BLaER1 treated with 17β-estradiol and CSF1 and Interleukin-3, amounts not matched to agents 10 nM and 100 nM (cell line): ENCODE measurements around the gene C3AR1.
"Not testable (repeated sequence)": the region's sequence is repeated elsewhere in the genome, so short reads cannot be mapped to it uniquely, and the experiment has no call there.

Experiments used
- H3K27ac ChIP-seq, 11 experiments: shearing (Covaris generic); formaldehyde crosslinking; 2 replicates each; pipeline ENCODE4 v1.8.1; 2022
- H3K27me3 ChIP-seq, 11 experiments: shearing (Covaris generic); formaldehyde crosslinking; 2 replicates each; pipeline ENCODE4 v1.8.1; 2022
- H3K36me3 ChIP-seq, 11 experiments: shearing (Covaris generic); formaldehyde crosslinking; 2 replicates each; pipeline ENCODE4 v1.8.1; 2022
- H3K4me1 ChIP-seq, 10 experiments: shearing (Covaris generic); formaldehyde crosslinking; 2 replicates each; pipeline ENCODE4 v1.8.1; 2022
- H3K4me2 ChIP-seq, 11 experiments: shearing (Covaris generic); formaldehyde crosslinking; 2 replicates each; pipeline ENCODE4 v1.8.1; 2022
- H3K4me3 ChIP-seq, 10 experiments: shearing (Covaris generic); formaldehyde crosslinking; 2 replicates each; pipeline ENCODE4 v1.8.1; 2022
- H3K9ac ChIP-seq, 11 experiments: shearing (Covaris generic); formaldehyde crosslinking; 2 replicates each; pipeline ENCODE4 v1.8.1; 2022
- H3K9me3 ChIP-seq, 11 experiments: shearing (Covaris generic); formaldehyde crosslinking; replicated peaks in 1 of 11; 2 replicates each; pipeline ENCODE4 v1.8.1; 2022
- H4K20me1 ChIP-seq, 11 experiments: shearing (Covaris generic); formaldehyde crosslinking; 2 replicates each; pipeline ENCODE4 v1.8.1; 2022
- Cebpa-rat ChIP-seq, 11 experiments: shearing (Covaris generic); IDR thresholded peaks; 2 replicates each; pipeline ENCODE4 v1.8.1; 2022

Gene C3AR1

GRCh38 chr12:8065991-8066594 lies at the start of gene C3AR1:
C3AR1 (minus strand) TSS chr12:8066359; CDS start chr12:8060185, 6,174 bp downstream.
- peak within 1 kb of the TSS in 5 of 10 experiments; percentile 23 to 71 (median 63); a peak in 9 of 20 replicates for H3K4me3 ChIP-seq
- no peaks in the 10 kb centered on the region for H3K27me3 ChIP-seq
- no peaks in the 10 kb centered on the region; a peak in 1 of 22 replicates for H4K20me1 ChIP-seq
- peak within 1 kb of the TSS in 5 of 11 experiments; percentile 52 to 92 (median 83); a peak in 10 of 22 replicates for H3K9ac ChIP-seq
- peaks cover 14 to 94% (median 43%) of the 10 kb centered on the region in 10 experiments for H3K4me1 ChIP-seq
- peaks cover 0 to 30% (median 0%) of the 10 kb centered on the region in 11 experiments; a peak in 6 of 22 replicates for H3K36me3 ChIP-seq
- no peak for TF ChIP-seq Cebpa-rat (IDR thresholded peaks at IDR 0.05)
- H3K27ac ChIP-seq, result peak within 1 kb of the TSS in 8 of 11 experiments; percentile 2 to 92 (median 76); a peak in 14 of 22 replicates
- peaks cover 0 to 28% (median 0%) of the 10 kb centered on the region in 11 experiments; a peak in 5 of 22 replicates for H3K9me3 ChIP-seq
- H3K4me2 ChIP-seq, result peak within 1 kb of the TSS; percentile 31 to 99 (median 69)

GRCh38 chr12:8113117-8113516 lies 47.0 kb upstream of the C3AR1 start:
- not testable (repeated sequence) for H3K9ac ChIP-seq, H4K20me1 ChIP-seq, H3K4me2 ChIP-seq, H3K4me3 ChIP-seq, H3K9me3 ChIP-seq, H3K27ac ChIP-seq, H3K4me1 ChIP-seq, H3K27me3 ChIP-seq
- peaks cover 0 to 31% (median 0%) of the 10 kb centered on the region in 11 experiments; a peak in 3 of 22 replicates for H3K36me3 ChIP-seq

GRCh38 chr12:8108808-8109398 lies 42.7 kb upstream of the C3AR1 start:
- Histone ChIP-seq H3K4me1 (peaks cover 0 to 4% (median 0%) of the 10 kb centered on the region in 10 experiments; a peak in 1 of 20 replicates), H3K9me3 (peaks cover 11 to 23% (median 19%) of the 10 kb centered on the region in 11 experiments; a peak in 21 of 22 replicates), H3K4me2 (0 out of 22 replicates have a peak overlapping the region, but pooled peaks of 1 of the 11 experiments have one; percentile 21), H3K36me3 (peaks cover 14 to 34% (median 20%) of the 10 kb centered on the region in 11 experiments; a peak in 21 of 22 replicates), H3K9ac (peak overlapping the region in 4 of 11 experiments; percentile 32 to 54 (median 48); a peak in 6 of 22 replicates), H3K27me3 (no peaks in the 10 kb centered on the region), H4K20me1 (no peaks in the 10 kb centered on the region), H3K4me3 (no peak overlapping the region), H3K27ac (no peak overlapping the region; a peak in 1 of 22 replicates)
- no peak for TF ChIP-seq Cebpa-rat (IDR thresholded peaks at IDR 0.05)

GRCh38 chr12:8099235-8099634 lies 33.1 kb upstream of the C3AR1 start:
- Histone ChIP-seq H3K27me3 (no peaks in the 10 kb centered on the region), H3K27ac (no peak overlapping the region)

GRCh38 chr12:8096281-8096915 lies 30.2 kb upstream of the C3AR1 start:
- Histone ChIP-seq H4K20me1 (peaks cover 0 to 19% (median 0%) of the 10 kb centered on the region in 11 experiments; a peak in 8 of 22 replicates), H3K9ac (no peak overlapping the region; a peak in 1 of 22 replicates), H3K27me3 (no peaks in the 10 kb centered on the region), H3K4me2 (peak overlapping the region in 3 of 11 experiments; percentile 0 to 35 (median 3); a peak in 1 of 22 replicates), H3K27ac (no peak overlapping the region), H3K36me3 (peaks cover 70 to 99% (median 82%) of the 10 kb centered on the region in 11 experiments), H3K4me1 (peaks cover 0 to 14% (median 3%) of the 10 kb centered on the region in 10 experiments; a peak in 6 of 20 replicates), H3K4me3 (no peak overlapping the region), H3K9me3 (no peaks in the 10 kb centered on the region)
- no peak for TF ChIP-seq Cebpa-rat (IDR thresholded peaks at IDR 0.05)

More at GRCh38 chr12:8099235-8099634, 33.1 kb upstream of the C3AR1 start:
- H3K36me3 ChIP-seq, result peaks cover 44 to 78% (median 54%) of the 10 kb centered on the region in 11 experiments
- no peak overlapping the region for H3K4me3 ChIP-seq
- H3K4me2 ChIP-seq, result no peak overlapping the region
- peaks cover 0 to 6% (median 0%) of the 10 kb centered on the region in 11 experiments; a peak in 1 of 22 replicates for H3K9me3 ChIP-seq
- no peak overlapping the region for H3K9ac ChIP-seq
- TF ChIP-seq Cebpa-rat (IDR thresholded peaks at IDR 0.05), result no peak
- H4K20me1 ChIP-seq, result peaks cover 0 to 10% (median 0%) of the 10 kb centered on the region in 11 experiments; a peak in 1 of 22 replicates
- peaks cover 0 to 14% (median 3%) of the 10 kb centered on the region in 10 experiments; a peak in 6 of 20 replicates for H3K4me1 ChIP-seq

- Histone ChIP-seq H3K9me3 (no peaks in the 10 kb centered on the region), H3K4me1 (peaks cover 18 to 38% (median 22%) of the 10 kb centered on the region in 10 experiments), H3K27ac (no peak overlapping the region), H3K9ac (no peak overlapping the region), H3K4me3 (no peak overlapping the region), H3K36me3 (peaks cover 81 to 97% (median 88%) of the 10 kb centered on the region in 11 experiments), H3K27me3 (no peaks in the 10 kb centered on the region), H3K4me2 (no peak overlapping the region), H4K20me1 (peaks cover 0 to 35% (median 20%) of the 10 kb centered on the region in 11 experiments; a peak in 16 of 22 replicates)
- TF ChIP-seq Cebpa-rat (IDR thresholded peaks at IDR 0.05), result no peak
Measured at GRCh38 chr12:8093291-8093690, 27.1 kb upstream of the C3AR1 start.

- Histone ChIP-seq H3K9ac (no peak overlapping the region), H3K27me3 (no peaks in the 10 kb centered on the region), H3K27ac (peak overlapping the region in 1 of 11 experiments; percentile 6; a peak in 1 of 22 replicates), H3K9me3 (no peaks in the 10 kb centered on the region), H4K20me1 (peaks cover 7 to 71% (median 43%) of the 10 kb centered on the region in 11 experiments; a peak in 18 of 22 replicates), H3K4me2 (peak overlapping the region; percentile 40 to 71 (median 60); a peak in 21 of 22 replicates), H3K4me1 (peaks cover 22 to 58% (median 31%) of the 10 kb centered on the region in 10 experiments), H3K4me3 (no peak overlapping the region), H3K36me3 (peaks cover 55 to 76% (median 64%) of the 10 kb centered on the region in 11 experiments)
- no peak for TF ChIP-seq Cebpa-rat (IDR thresholded peaks at IDR 0.05)
Measured at GRCh38 chr12:8089716-8090115, 23.6 kb upstream of the C3AR1 start.

GRCh38 chr12:8089277-8089676 lies 23.1 kb upstream of the C3AR1 start:
- not testable (repeated sequence) for H3K27me3 ChIP-seq, H3K4me3 ChIP-seq, H3K9ac ChIP-seq, H3K9me3 ChIP-seq
- Histone ChIP-seq H3K4me2 (peak overlapping the region; percentile 40 to 71 (median 60)), H3K27ac (peak overlapping the region in 2 of 11 experiments; percentile 6 to 19; a peak in 1 of 22 replicates), H3K36me3 (peaks cover 50 to 71% (median 59%) of the 10 kb centered on the region in 11 experiments), H4K20me1 (peaks cover 7 to 75% (median 48%) of the 10 kb centered on the region in 11 experiments; a peak in 18 of 22 replicates), H3K4me1 (peaks cover 24 to 62% (median 34%) of the 10 kb centered on the region in 10 experiments)
